Measurements from ENCODE around the gene KRTAP21-2. TPM values are rescaled to one million over a fixed set of nuclear protein-coding genes. Genes with fewer than 3 reads are reported as not detected.

Gene KRTAP21-2
- total RNA-seq, 4 donors from 2014 or later = not detected

DNA sequence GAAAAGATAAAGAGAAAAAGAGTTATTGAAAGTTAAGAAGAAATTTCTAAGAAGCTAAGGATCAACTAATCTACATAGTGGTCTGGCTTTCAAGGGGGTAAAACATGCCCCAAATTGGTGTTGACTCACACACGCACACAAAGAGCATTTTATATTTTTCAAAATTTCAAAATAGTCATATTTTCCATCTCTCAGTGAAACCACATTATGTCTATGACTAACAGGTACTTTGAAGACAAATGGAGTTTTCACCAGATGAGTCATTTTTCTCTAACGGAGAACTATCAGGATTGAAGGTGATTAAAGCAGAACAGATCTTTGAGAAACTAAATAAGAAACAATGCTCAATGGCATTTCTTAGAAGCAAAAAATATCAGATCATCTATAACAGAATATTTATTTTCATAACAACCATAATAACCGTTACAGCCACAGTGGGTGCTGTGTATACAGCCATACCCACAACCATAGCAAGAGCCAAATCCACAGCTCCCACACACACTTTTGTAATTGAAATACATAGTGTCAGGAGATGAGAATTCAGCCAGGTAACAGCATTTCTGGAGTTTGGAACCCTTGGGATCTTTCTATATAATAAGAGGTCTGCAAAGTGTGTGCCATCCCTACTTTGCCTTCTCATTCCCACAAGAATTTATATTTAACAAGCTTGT is 28.7 kb downstream of the KRTAP21-2 start, which contains the start of gene KRTAP21-3:
TSS of gene KRTAP21-3 (minus strand) at position 539 of the 671 bp plus-strand sequence. CDS start at position 521, 18 bp downstream.
- Histone ChIP-seq H3K27me3 (no peaks in the 10 kb centered on the region), H3K36me3 (no peaks in the 10 kb centered on the region), H3K27ac (no peak within 1 kb of the TSS), H3K4me1 (no peaks in the 10 kb centered on the region), H3K9me3 (no peaks in the 10 kb centered on the region), H3K4me3 (no peak within 1 kb of the TSS)
- intact Hi-C loops (cut with DNase I; ENCODE audit: low total_unique reads) = no loop called here
- no peak for DNase-seq
- no peak for TF ChIP-seq POLR2A (IDR thresholded peaks at IDR 0.05)
- TF ChIP-seq, protein P1, sequence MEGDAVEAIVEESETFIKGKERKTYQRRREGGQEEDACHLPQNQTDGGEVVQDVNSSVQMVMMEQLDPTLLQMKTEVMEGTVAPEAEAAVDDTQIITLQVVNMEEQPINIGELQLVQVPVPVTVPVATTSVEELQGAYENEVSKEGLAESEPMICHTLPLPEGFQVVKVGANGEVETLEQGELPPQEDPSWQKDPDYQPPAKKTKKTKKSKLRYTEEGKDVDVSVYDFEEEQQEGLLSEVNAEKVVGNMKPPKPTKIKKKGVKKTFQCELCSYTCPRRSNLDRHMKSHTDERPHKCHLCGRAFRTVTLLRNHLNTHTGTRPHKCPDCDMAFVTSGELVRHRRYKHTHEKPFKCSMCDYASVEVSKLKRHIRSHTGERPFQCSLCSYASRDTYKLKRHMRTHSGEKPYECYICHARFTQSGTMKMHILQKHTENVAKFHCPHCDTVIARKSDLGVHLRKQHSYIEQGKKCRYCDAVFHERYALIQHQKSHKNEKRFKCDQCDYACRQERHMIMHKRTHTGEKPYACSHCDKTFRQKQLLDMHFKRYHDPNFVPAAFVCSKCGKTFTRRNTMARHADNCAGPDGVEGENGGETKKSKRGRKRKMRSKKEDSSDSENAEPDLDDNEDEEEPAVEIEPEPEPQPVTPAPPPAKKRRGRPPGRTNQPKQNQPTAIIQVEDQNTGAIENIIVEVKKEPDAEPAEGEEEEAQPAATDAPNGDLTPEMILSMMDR (IDR thresholded peaks at IDR 0.05) = no peak

DNA sequence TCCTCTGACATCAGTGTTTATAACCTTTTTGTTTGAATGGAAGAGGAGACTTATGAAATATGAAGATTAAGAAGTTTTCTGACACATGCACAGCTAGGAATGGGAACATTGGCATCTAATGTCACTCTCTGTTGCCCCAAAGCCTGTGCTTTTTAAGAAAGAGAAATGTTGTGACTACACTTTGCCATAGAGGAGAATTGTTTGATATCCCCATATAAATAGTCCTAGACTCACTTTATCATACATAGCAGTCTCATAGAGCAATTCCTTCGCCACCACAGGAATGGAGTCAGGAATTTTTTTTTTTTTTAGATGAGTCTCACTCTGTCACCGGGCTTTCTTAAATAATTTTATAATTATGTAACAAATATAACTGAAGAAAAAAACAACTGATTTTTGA is 30.0 kb downstream of the KRTAP21-2 start:
- intact Hi-C loops (cut with DNase I; ENCODE audit: low total_unique reads) = no loop called here
- DNase-seq = no peak
- Histone ChIP-seq H3K4me3 (no peak overlapping the region), H3K27ac (no peak overlapping the region), H3K27me3 (no peaks in the 10 kb centered on the region), H3K9me3 (no peaks in the 10 kb centered on the region), H3K4me1 (no peaks in the 10 kb centered on the region), H3K36me3 (no peaks in the 10 kb centered on the region)
- TF ChIP-seq POLR2A (IDR thresholded peaks at IDR 0.05) = no peak

DNA sequence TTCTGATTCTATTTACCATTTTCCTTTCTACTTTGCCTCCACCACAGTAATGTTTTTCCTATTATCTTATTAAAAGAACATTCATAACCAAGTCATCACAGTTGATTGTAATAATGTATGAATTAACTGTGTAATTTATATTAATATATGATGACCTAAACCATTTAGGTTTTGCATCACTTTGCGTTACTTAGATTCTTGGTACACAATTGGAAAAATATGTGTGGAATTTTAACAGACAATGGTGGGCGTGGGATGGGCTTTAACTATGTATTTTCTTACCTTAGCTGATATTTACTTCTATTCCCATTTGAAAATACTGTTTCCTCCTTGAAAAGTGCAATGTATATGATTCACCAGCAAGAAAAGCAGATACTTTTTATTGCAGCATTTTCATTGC is 32.1 kb downstream of the KRTAP21-2 start:
- H3K4me1 ChIP-seq = no peaks in the 10 kb centered on the region
- no peak for TF ChIP-seq POLR2A (IDR thresholded peaks at IDR 0.05)
- no peaks in the 10 kb centered on the region for H3K9me3 ChIP-seq
- intact Hi-C loops (cut with DNase I; ENCODE audit: low total_unique reads) = no loop called here
- DNase-seq = no peak
- H3K27ac ChIP-seq = no peak overlapping the region
- no peak overlapping the region for H3K4me3 ChIP-seq
- no peaks in the 10 kb centered on the region for H3K36me3 ChIP-seq
- no peaks in the 10 kb centered on the region for H3K27me3 ChIP-seq

DNA sequence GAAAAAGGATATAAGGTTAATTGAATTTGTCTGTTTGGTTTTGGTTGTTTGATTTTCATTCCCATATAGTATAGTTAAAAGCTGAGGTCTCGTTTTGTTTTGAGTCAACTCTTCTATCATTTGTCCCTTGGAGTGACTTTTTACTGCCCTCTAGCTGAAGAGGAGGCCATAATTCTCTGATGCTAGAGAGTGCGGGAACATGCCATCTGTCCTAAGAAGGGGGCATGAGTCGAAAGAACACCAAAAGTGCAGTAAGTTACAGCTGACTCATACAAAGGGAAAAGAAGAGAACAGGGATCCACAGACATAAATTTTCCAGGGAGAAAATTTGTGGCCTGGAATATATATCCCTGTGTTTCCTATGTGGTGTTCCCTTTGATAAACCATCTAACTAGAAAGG is 32.6 kb downstream of the KRTAP21-2 start:
- no peaks in the 10 kb centered on the region for H3K9me3 ChIP-seq
- no peaks in the 10 kb centered on the region for H3K36me3 ChIP-seq
- H3K4me1 ChIP-seq = no peaks in the 10 kb centered on the region
- intact Hi-C loops (cut with DNase I; ENCODE audit: low total_unique reads) = no loop called here
- no peak for DNase-seq
- H3K27ac ChIP-seq = no peak overlapping the region
- H3K27me3 ChIP-seq = no peaks in the 10 kb centered on the region
- TF ChIP-seq, protein P1 (IDR thresholded peaks at IDR 0.05) = no peak
- TF ChIP-seq POLR2A (IDR thresholded peaks at IDR 0.05) = no peak
- no peak overlapping the region for H3K4me3 ChIP-seq

DNA sequence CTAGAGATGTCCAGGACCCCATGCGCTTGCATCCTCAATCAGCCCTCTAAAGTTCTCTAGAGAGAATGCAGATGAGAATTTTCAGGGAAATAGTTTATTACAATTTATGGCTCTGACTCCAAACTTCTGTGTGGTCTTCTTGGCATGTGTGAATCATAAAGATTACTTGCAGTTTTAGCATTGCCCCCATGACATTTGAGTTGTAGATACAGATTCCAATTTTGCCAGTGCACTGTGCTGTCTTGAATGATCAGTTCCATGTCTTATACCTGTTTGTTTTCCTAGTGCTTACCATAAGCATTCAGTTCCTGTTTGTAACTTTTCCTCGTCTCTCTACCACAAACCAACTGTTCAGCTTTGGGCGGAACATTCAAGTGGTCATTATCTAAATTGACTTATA is 33.3 kb downstream of the KRTAP21-2 start:
- intact Hi-C loops (cut with DNase I; ENCODE audit: low total_unique reads) = no loop called here
- TF ChIP-seq, protein P1 (IDR thresholded peaks at IDR 0.05) = no peak
- TF ChIP-seq POLR2A (IDR thresholded peaks at IDR 0.05) = no peak
- H3K9me3 ChIP-seq = no peaks in the 10 kb centered on the region

DNA sequence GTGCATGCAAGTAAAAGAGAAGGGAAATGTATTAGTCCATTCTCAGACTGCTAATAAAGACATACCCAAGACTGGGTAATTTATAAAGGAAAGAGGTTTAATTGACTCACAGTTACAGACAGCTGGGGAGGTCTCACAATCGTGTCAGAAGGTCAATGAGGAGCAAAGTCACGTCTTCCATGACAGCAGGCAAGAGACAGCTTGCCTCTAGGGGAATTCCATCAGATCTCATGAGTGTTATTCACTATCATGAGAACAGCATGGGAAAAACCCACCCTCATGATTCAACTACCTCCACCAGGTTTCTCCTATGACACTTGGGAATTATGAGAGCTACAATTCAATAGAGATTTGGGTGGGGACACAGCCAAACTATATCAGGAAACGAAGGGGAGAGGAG is 36.6 kb downstream of the KRTAP21-2 start:
- DNase-seq = no peak
- H3K27ac ChIP-seq = no peak overlapping the region
- no peaks in the 10 kb centered on the region for H3K36me3 ChIP-seq
- no peaks in the 10 kb centered on the region for H3K9me3 ChIP-seq
- intact Hi-C loops (cut with DNase I; ENCODE audit: low total_unique reads) = no loop called here
- no peaks in the 10 kb centered on the region for H3K27me3 ChIP-seq
- TF ChIP-seq, protein P1 (IDR thresholded peaks at IDR 0.05) = no peak
- TF ChIP-seq POLR2A (IDR thresholded peaks at IDR 0.05) = no peak
- no peak overlapping the region for H3K4me3 ChIP-seq
- no peaks in the 10 kb centered on the region for H3K4me1 ChIP-seq

More for the DNA sequence above, 33.3 kb downstream of the KRTAP21-2 start:
- H3K4me3 ChIP-seq = no peak overlapping the region
- H3K27ac ChIP-seq = no peak overlapping the region
- no peak for DNase-seq
- H3K27me3 ChIP-seq = no peaks in the 10 kb centered on the region
- H3K36me3 ChIP-seq = no peaks in the 10 kb centered on the region
- no peaks in the 10 kb centered on the region for H3K4me1 ChIP-seq

Data from uterus (tissue), 4 donors.